ENCODE results near the gene PIGO. TPM values are rescaled to one million over a fixed set of nuclear protein-coding genes. Genes with fewer than 3 reads are reported as not detected.

The PIGO gene
- total and polyA plus RNA-seq, 2 of the 8 experiments (the other 6 are each of a cell fraction or from before 2014, with no cell fraction given), result 20.5 to 31.3 TPM

GRCh38 chr9:35115680-35116538 is 19.5 kb upstream of the PIGO start, which contains the start of gene ATOSB:
TSS of gene ATOSB (minus strand) at chr9:35115862. CDS start at chr9:35108274, 7,588 bp downstream.
- ChIA-PET CTCF (ENCODE audit: partially characterized antibody) (interaction anchor here (1.4 to 5.5 kb wide), 12 partner anchors 12 to 357 kb away, joined by 3 to 26 read pairs (median 4); no protein-coding TSS in a partner anchor), POLR2A (ENCODE audit: partially characterized antibody) (interaction anchor here (0.8 to 10.3 kb wide), 5 partner anchors 10 to 46 kb away, joined by 3 to 151 read pairs (median 8); partner anchors contain the start of genes PIGO, STOML2, UNC13B and VCP)
- Histone ChIP-seq H3K79me1 (ENCODE audit: low read depth, low read length) (no peaks in the 10 kb centered on the region), H4K8ac (ENCODE audit: extremely low read depth, insufficient read depth, low read length) (no peak within 1 kb of the TSS), H4K91ac (replicated peaks; ENCODE audit: insufficient read length, low read length) (peak within 1 kb of the TSS; percentile 27), H3K27ac (ENCODE audit: low read depth, low read length) (peak within 1 kb of the TSS; percentile 76), H3K4ac (replicated peaks; ENCODE audit: insufficient read length, low read depth, low read length) (peak within 1 kb of the TSS; percentile 86), H3K23ac (ENCODE audit: insufficient read length) (no peak within 1 kb of the TSS), H4K20me1 (replicated peaks in 1 of 2; ENCODE audit: control insufficient read depth in 1 of 2, insufficient read depth in 2 of 2, low read length in 2 of 2) (no peaks in the 10 kb centered on the region), H2BK120ac (replicated peaks; ENCODE audit: low read depth, low read length) (no peak within 1 kb of the TSS), H2BK15ac (ENCODE audit: low read length) (0 out of 2 replicates have a peak within 1 kb of the TSS, but pooled peaks have one; percentile 61), H3K4me2 (ENCODE audit: insufficient read depth in 1 of 2, low read depth in 2 of 2, low read length in 2 of 2) (peak within 1 kb of the TSS; percentile 53 to 99), H2AFZ (ENCODE audit: low read length) (peak within 1 kb of the TSS; percentile 79; the same call in 1 of the 2 replicates), H3K9me3 (ENCODE audit: insufficient read depth in 2 of 2, low read depth in 1 of 2, low read length in 1 of 2) (no peaks in the 10 kb centered on the region), H3K18ac (ENCODE audit: extremely low read depth, low read length) (peak within 1 kb of the TSS; percentile 90), H2BK20ac (ENCODE audit: low read length) (no peak within 1 kb of the TSS), H3K56ac (replicated peaks; ENCODE audit: insufficient read length, low read depth, low read length) (no peak within 1 kb of the TSS), H3K23me2 (ENCODE audit: low read depth, low read length) (peaks cover 22% of the 10 kb centered on the region), H3K79me2 (ENCODE audit: control insufficient read depth in 1 of 2, insufficient read depth in 2 of 2, low read length in 2 of 2) (no peaks in the 10 kb centered on the region), H3K4me1 (replicated peaks in 1 of 4; ENCODE audit: control insufficient read depth in 3 of 4, insufficient read depth in 4 of 4, low read length in 3 of 4) (peaks cover 4 to 19% (median 11%) of the 10 kb centered on the region in 4 experiments; a peak in 6 of 7 replicates), H3K36me3 (ENCODE audit: control insufficient read depth in 2 of 4, insufficient read depth in 4 of 4, low read length in 3 of 4) (no peaks in the 10 kb centered on the region), H3K9ac (replicated peaks in 1 of 4; ENCODE audit: extremely low read depth in 1 of 4, low read depth in 3 of 4, low read length in 3 of 4) (peak within 1 kb of the TSS in 3 of 4 experiments; percentile 36 to 63 (median 55); a peak in 6 of 7 replicates), H2AK5ac (ENCODE audit: low read depth, low read length) (no peak within 1 kb of the TSS), H3K4me3 (ENCODE audit: extremely low read depth in 1 of 4, insufficient read depth in 2 of 4, low read depth in 3 of 4, low read length in 4 of 4) (peak within 1 kb of the TSS; percentile 49 to 83 (median 76)), H4K5ac (ENCODE audit: insufficient read length, low read depth, low read length) (no peak within 1 kb of the TSS), H3K27me3 (replicated peaks in 1 of 4; ENCODE audit: control insufficient read depth in 3 of 4, extremely low read depth in 1 of 4, insufficient read depth in 3 of 4, low read length in 3 of 4) (no peaks in the 10 kb centered on the region), H2BK12ac (ENCODE audit: low read depth, low read length) (peak within 1 kb of the TSS; percentile 80), H3K14ac (ENCODE audit: insufficient read length) (no peak within 1 kb of the TSS), H2BK5ac (ENCODE audit: low read depth, low read length) (peak within 1 kb of the TSS; percentile 91)
- DNase-seq (ENCODE audit: low read depth in 1 of 2, low spot score in 2 of 2), result peak; percentile 99
- WGBS, 2 experiments (ENCODE audit: extremely low coverage in 1 of 2, insufficient coverage in 1 of 2, insufficient read length in 1 of 2, insufficient replicate concordance in 2 of 2, low coverage in 1 of 2, low lambda C conversion rate in 2 of 2, missing lambda C conversion rate in 1 of 2), result 1% methylated on average over 39 of the region's 54 CpGs; no CpG with 5 or more reads in 1 of the 2 experiments
- no peak for FAIRE-seq
- TF ChIP-seq TBP (IDR thresholded peaks at IDR 0.05; ENCODE audit: low read depth, low read length) (peak; percentile 35; the same call in 1 of the 2 replicates), E2F6 (IDR thresholded peaks at IDR 0.05) (peak; percentile 53; the same call in 1 of the 2 replicates), TAF1 (IDR thresholded peaks at IDR 0.05; ENCODE audit: low read depth, low read length) (peak; percentile 53; the same call in 1 of the 2 replicates), RFX5 (IDR thresholded peaks at IDR 0.05; ENCODE audit: borderline replicate concordance, low read depth, low read length) (no peak), EP300 (IDR thresholded peaks at IDR 0.05; ENCODE audit: borderline replicate concordance in 1 of 2, low read depth in 2 of 2, low read length in 2 of 2) (0 out of 3 replicates have a peak, but pooled peaks of 1 of the 2 experiments have one; percentile 12), TEAD4 (IDR thresholded peaks at IDR 0.05; ENCODE audit: low read depth, low read length) (peak; percentile 76), YY1 (IDR thresholded peaks at IDR 0.05; ENCODE audit: low read depth, low read length) (no peak), SP1 (IDR thresholded peaks at IDR 0.05; ENCODE audit: low read depth, low read length) (peak; percentile 47; the same call in 1 of the 2 replicates), EGR1 (IDR thresholded peaks at IDR 0.05; ENCODE audit: borderline replicate concordance, low read depth, low read length) (peak; percentile 48; the same call in 1 of the 2 replicates), SIRT6 (IDR thresholded peaks at IDR 0.05; ENCODE audit: low read length) (no peak)
